ENCODE results near the gene TTF1.

DNA sequence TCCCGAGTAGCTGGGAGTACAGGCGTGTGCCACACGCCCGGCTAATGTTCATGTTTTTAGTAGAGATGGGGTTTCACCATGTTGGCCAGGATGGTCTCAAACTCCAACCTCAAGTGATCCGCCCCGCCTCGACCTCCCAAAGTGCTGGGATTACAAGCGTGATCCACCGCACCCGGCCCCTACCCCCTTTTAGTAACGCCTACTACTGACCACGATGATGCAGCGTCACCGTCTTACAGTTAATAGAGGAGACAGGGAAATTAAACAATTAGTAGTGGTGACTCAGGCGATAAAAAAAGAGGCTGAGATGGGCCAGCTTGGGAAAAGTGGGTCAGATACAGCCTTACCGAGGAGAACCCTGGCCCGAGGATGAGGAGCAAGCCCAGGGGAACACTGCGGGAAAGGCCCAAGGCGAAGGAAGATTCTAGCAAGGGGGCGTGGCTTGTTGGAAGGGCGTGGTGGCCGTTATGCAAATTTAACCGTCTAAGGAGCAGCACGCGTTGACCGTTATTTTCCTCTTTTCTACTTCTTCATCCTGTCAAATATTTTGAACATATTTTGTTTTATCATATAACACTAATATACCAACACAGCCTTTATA, 50.2 kb downstream of the TTF1 start:
- no peak for TF ChIP-seq BACH2 (CRISPR knock-in tag; IDR thresholded peaks at IDR 0.05; ENCODE audit: borderline replicate concordance)
- TF ChIP-seq ZNF565 (CRISPR knock-in tag; conservative IDR thresholded peaks at IDR 0.05; ENCODE audit: low read depth): no peak
- TF ChIP-seq, protein P1, sequence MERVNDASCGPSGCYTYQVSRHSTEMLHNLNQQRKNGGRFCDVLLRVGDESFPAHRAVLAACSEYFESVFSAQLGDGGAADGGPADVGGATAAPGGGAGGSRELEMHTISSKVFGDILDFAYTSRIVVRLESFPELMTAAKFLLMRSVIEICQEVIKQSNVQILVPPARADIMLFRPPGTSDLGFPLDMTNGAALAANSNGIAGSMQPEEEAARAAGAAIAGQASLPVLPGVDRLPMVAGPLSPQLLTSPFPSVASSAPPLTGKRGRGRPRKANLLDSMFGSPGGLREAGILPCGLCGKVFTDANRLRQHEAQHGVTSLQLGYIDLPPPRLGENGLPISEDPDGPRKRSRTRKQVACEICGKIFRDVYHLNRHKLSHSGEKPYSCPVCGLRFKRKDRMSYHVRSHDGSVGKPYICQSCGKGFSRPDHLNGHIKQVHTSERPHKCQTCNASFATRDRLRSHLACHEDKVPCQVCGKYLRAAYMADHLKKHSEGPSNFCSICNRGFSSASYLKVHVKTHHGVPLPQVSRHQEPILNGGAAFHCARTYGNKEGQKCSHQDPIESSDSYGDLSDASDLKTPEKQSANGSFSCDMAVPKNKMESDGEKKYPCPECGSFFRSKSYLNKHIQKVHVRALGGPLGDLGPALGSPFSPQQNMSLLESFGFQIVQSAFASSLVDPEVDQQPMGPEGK (CRISPR knock-in tag; IDR thresholded peaks at IDR 0.05; ENCODE audit: borderline replicate concordance): no peak
- TF ChIP-seq, protein P2, sequence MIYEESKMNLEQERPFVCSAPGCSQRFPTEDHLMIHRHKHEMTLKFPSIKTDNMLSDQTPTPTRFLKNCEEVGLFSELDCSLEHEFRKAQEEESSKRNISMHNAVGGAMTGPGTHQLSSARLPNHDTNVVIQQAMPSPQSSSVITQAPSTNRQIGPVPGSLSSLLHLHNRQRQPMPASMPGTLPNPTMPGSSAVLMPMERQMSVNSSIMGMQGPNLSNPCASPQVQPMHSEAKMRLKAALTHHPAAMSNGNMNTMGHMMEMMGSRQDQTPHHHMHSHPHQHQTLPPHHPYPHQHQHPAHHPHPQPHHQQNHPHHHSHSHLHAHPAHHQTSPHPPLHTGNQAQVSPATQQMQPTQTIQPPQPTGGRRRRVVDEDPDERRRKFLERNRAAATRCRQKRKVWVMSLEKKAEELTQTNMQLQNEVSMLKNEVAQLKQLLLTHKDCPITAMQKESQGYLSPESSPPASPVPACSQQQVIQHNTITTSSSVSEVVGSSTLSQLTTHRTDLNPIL (CRISPR knock-in tag; IDR thresholded peaks at IDR 0.05; ENCODE audit: low read depth): no peak

All from SK-N-SH treated with all-trans-retinoic acid at 6 μM for 48 hours (cell line).